Measurements from ENCODE around the gene ZCCHC24. TPM values are rescaled to one million over a fixed set of nuclear protein-coding genes. Genes with fewer than 3 reads are reported as not detected.

The ZCCHC24 gene
- total RNA-seq, 2 donors from 2014 or later: 14.0 to 19.8 TPM

DNA sequence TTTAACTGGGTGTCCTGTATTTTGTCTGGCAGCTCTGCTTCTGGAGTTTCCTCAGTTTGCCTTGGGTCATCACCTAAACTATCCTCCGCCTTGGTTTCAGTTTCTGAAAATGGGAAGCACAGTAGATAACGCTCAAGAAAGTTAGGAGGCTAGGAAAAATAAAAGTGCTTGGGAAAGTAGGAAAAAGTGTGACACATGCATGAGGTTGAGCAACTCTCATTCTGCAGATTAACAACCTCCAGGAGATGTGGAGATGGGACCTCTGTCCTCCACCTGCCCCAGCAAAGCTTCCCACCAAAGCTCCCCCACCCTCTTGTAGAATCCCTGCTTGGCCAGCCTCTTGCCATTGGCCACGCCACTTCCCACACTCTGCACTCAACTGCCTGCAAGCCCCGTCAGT lies 13.1 kb upstream of the ZCCHC24 start:
- no peaks in the 10 kb centered on the region for H3K27me3 ChIP-seq

DNA sequence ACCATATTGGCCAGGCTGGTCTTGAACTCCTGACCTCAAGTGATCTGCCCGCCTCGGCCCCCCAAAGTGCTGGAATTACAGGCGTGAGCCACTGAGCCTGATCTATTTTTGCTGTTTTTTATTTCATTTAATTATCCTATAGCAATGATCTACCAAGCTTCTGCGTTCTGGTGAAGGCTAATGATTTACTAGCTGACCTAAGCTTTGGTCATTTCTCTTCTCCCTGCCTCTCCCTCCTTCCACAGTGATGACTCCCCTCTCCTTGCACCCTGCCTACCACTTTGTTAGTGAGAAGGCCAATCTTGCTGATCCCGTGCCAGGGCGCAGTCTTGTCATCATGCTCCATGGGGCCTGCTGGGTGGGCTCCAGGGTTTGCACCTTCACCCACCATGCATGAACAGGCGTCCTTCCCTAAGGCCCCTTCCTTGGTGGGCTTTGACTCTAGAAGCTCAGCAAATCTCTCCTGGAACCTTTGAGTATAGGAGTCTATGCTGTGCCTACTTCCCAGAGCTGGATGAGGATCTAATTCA lies 11.9 kb upstream of the ZCCHC24 start:
- no peak overlapping the region for H3K27ac ChIP-seq
- no peaks in the 10 kb centered on the region for H3K36me3 ChIP-seq (replicated peaks in 1 of 2; ENCODE audit: insufficient read depth in 1 of 2, low read depth in 2 of 2)
- H3K4me3 ChIP-seq: no peak overlapping the region
- ATAC-seq (no peak), DNase-seq (no peak)
- H3K9me3 ChIP-seq: no peaks in the 10 kb centered on the region
- TF ChIP-seq, protein P1, sequence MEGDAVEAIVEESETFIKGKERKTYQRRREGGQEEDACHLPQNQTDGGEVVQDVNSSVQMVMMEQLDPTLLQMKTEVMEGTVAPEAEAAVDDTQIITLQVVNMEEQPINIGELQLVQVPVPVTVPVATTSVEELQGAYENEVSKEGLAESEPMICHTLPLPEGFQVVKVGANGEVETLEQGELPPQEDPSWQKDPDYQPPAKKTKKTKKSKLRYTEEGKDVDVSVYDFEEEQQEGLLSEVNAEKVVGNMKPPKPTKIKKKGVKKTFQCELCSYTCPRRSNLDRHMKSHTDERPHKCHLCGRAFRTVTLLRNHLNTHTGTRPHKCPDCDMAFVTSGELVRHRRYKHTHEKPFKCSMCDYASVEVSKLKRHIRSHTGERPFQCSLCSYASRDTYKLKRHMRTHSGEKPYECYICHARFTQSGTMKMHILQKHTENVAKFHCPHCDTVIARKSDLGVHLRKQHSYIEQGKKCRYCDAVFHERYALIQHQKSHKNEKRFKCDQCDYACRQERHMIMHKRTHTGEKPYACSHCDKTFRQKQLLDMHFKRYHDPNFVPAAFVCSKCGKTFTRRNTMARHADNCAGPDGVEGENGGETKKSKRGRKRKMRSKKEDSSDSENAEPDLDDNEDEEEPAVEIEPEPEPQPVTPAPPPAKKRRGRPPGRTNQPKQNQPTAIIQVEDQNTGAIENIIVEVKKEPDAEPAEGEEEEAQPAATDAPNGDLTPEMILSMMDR (IDR thresholded peaks at IDR 0.05): no peak
- TF ChIP-seq POLR2A (IDR thresholded peaks at IDR 0.05): no peak
- no peaks in the 10 kb centered on the region for H3K27me3 ChIP-seq
- intact Hi-C loops (cut with DNase I): no loop called here
- 61 to 71% methylated on average over 7 of the region's 7 CpGs for WGBS, 2 donors
- H3K4me1 ChIP-seq: no peaks in the 10 kb centered on the region

More for the DNA sequence above, 13.1 kb upstream of the ZCCHC24 start:
- DNase-seq (no peak), ATAC-seq (no peak)
- Histone ChIP-seq H3K4me1 (no peaks in the 10 kb centered on the region), H3K36me3 (replicated peaks in 1 of 2; ENCODE audit: insufficient read depth in 1 of 2, low read depth in 2 of 2) (no peaks in the 10 kb centered on the region), H3K4me3 (no peak overlapping the region), H3K9me3 (no peaks in the 10 kb centered on the region), H3K27ac (no peak overlapping the region)
- TF ChIP-seq, protein P1 (IDR thresholded peaks at IDR 0.05): no peak
- no peak for TF ChIP-seq POLR2A (IDR thresholded peaks at IDR 0.05)
- intact Hi-C loops (cut with DNase I): no loop called here
- 85 to 87% methylated on average over 4 of the region's 4 CpGs for WGBS, 2 donors

DNA sequence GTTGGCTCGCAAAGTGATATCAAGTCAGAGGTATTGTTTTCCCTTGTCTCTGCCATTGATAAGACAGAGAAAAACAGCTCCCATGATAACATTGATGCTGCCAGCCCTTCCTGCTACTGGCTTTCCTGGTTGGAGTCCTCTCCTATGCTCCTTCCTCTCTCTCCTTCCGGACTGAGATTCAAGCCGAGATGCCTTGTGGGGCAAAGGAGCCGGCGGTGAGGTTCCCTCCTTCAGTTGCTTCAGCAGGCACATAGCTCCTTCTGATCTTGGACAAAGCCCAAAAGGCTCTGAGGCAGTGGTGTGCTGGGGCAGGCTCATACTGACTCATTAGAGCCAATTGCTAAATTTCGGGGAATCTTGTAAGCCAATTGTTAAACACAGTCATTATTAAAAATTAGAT lies 8.8 kb upstream of the ZCCHC24 start:
- Histone ChIP-seq H3K27me3 (no peaks in the 10 kb centered on the region), H3K4me1 (no peaks in the 10 kb centered on the region), H3K4me3 (no peak overlapping the region), H3K9me3 (no peaks in the 10 kb centered on the region), H3K27ac (no peak overlapping the region), H3K36me3 (replicated peaks in 1 of 2; ENCODE audit: insufficient read depth in 1 of 2, low read depth in 2 of 2) (no peaks in the 10 kb centered on the region)
- intact Hi-C loops (cut with DNase I): no loop called here
- ATAC-seq: no peak
- no peak for DNase-seq
- no peak for TF ChIP-seq POLR2A (IDR thresholded peaks at IDR 0.05)
- TF ChIP-seq, protein P1 (IDR thresholded peaks at IDR 0.05): no peak
- WGBS, 2 donors: 60 to 72% methylated on average over 6 of the region's 6 CpGs

DNA sequence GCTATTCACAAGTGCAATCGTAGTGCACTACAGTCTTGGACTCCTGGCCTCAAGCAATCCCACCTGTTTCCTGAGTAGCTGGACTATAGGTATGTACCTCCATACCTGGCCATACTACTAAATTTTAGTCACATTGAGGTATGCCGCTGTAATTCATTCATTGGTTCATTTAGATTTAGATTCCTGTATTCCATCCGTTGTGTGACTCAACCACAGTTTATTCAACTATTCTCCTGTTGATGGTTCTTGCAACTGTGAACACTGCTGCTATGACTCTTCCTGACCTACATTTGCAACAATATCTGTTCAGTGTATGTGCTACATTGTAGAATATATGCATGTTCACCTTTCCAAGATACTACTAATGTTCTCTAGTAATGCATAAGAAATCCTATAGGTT lies 8.0 kb upstream of the ZCCHC24 start:
- Histone ChIP-seq H3K36me3 (replicated peaks in 1 of 2; ENCODE audit: insufficient read depth in 1 of 2, low read depth in 2 of 2) (no peaks in the 10 kb centered on the region), H3K4me1 (no peaks in the 10 kb centered on the region), H3K27me3 (no peaks in the 10 kb centered on the region), H3K4me3 (no peak overlapping the region), H3K27ac (no peak overlapping the region), H3K9me3 (no peaks in the 10 kb centered on the region)
- ATAC-seq: no peak
- no peak for DNase-seq
- no peak for TF ChIP-seq POLR2A (IDR thresholded peaks at IDR 0.05)
- TF ChIP-seq, protein P1 (IDR thresholded peaks at IDR 0.05): no peak
- 90 to 92% methylated on average over 3 of the region's 3 CpGs for WGBS, 2 donors
- intact Hi-C loops (cut with DNase I): no loop called here

DNA sequence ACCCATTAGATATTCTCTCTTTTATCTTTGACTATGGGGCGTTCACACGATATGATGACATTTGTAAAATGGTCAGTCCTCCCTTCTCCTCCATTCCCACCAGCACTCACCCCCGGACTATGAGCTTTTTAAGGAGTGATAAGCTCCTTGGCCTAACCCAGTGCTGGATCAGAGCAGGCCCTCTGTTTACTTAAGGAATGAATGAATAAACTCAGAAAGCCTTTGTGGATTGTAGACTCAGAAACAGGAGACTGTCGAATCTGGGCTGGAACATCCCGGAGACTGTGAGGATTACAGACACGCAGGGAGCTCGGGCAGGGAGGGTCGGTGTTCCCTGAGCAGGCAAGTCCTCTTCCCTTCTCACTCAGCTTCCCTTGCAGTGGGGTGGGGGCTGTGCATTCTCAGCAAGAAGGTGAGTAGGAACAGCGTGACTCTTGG lies 6.8 kb upstream of the ZCCHC24 start:
- Histone ChIP-seq H3K27ac (no peak overlapping the region), H3K27me3 (no peaks in the 10 kb centered on the region), H3K4me1 (no peaks in the 10 kb centered on the region), H3K36me3 (replicated peaks in 1 of 2; ENCODE audit: insufficient read depth in 1 of 2, low read depth in 2 of 2) (no peaks in the 10 kb centered on the region), H3K4me3 (no peak overlapping the region), H3K9me3 (no peaks in the 10 kb centered on the region)
- intact Hi-C loops (cut with DNase I): no loop called here
- DNase-seq (peak in 1 of 4 donors; percentile 5), ATAC-seq (no peak)
- no peak for TF ChIP-seq POLR2A (IDR thresholded peaks at IDR 0.05)
- TF ChIP-seq, protein P1 (IDR thresholded peaks at IDR 0.05): no peak
- 74 to 84% methylated on average over 9 of the region's 9 CpGs for WGBS, 2 donors
